Colonic mucosa (tissue), 4 donors: ENCODE measurements around the gene LYRM4. TPM values are rescaled to one million over a fixed set of nuclear protein-coding genes. Genes with fewer than 3 reads are reported as not detected.

Experiments used
- DNase-seq: peaks from one replicate; pipeline ENCODE4 v3.0.0-alpha.2; 2020
- H3K27ac ChIP-seq: fragments of 200-600 bp; one replicate; pipeline ENCODE4 v1.8.0; 2021
- H3K27me3 ChIP-seq: fragments of 200-600 bp; one replicate; pipeline ENCODE4 v1.8.0; 2021
- H3K36me3 ChIP-seq: fragments of 200-600 bp; one replicate; pipeline ENCODE4 v1.8.0; 2021
- H3K4me1 ChIP-seq: fragments of 200-600 bp; one replicate; pipeline ENCODE4 v1.8.0; 2021; ENCODE audit warnings: mild to moderate bottlenecking
- H3K4me3 ChIP-seq: fragments of 200-600 bp; one replicate; pipeline ENCODE4 v1.8.0; 2021
- H3K9ac ChIP-seq, 2 donors: one replicate each; pipeline ENCODE4 v1.7.0; 2013; ENCODE audit warnings: control low read depth in 2 of 2, low read depth in 2 of 2, low read length in 2 of 2
- H3K9me3 ChIP-seq: fragments of 200-600 bp; one replicate; pipeline ENCODE4 v1.8.0; 2021
- CTCF ChIP-seq: fragments of 200-600 bp; IDR thresholded peaks from one replicate; pipeline ENCODE4 v1.8.0; 2022; ENCODE audit warnings: antibody characterized with exemption, mild to moderate bottlenecking
- intact Hi-C: fragments of 100-400 bp; cut with DNase I; formaldehyde crosslinking; loops from one replicate; pipeline ENCODE4 v1.14.1; 2022
- total RNA-seq, 2 donors: library from RNA; stranded (reverse); fragmentation: NEBNext Ultra II Directional in 1 of 2; extraction: Animal tissue kit (Norgen Biotek cat#: 25700) in 1 of 2; gene quantifications; one replicate each; pipeline ENCODE4 v1.2.1, GENCODE V29; 2021
- donor health status: healthy.
- donor health status: DM: no; HTN: no; CAD: no.
- donor health status: DM: no; HTN: no; CAD: no.

Gene LYRM4
- total RNA-seq, 2 donors from 2014 or later: 14.0 to 17.4 TPM

DNA sequence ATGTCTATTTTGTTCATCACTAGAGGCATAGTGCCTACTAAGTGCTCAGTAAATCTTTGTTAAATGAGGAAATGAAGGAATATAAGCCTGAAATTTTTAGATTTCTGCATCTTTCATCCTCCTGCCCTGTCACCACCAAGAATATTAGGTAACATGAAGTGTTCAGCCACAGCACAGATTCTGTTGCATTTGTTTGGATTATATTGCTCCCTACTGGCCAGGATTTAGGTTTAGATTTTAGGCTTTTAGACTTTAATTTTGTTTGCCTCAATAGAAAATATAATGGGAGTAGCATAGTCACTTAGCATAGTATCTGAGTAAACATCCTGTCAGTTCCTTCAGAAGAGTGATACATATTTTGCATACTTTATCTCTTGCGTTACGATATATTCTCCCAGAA lies 14.7 kb upstream of the LYRM4 start:
- Histone ChIP-seq H3K27ac (no peak overlapping the region), H3K9ac (no peak overlapping the region), H3K4me3 (no peak overlapping the region), H3K9me3 (no peaks in the 10 kb centered on the region), H3K36me3 (no peaks in the 10 kb centered on the region), H3K27me3 (no peaks in the 10 kb centered on the region), H3K4me1 (no peaks in the 10 kb centered on the region)
- no peak for DNase-seq
- intact Hi-C loops: no loop called here
- TF ChIP-seq CTCF: no peak

DNA sequence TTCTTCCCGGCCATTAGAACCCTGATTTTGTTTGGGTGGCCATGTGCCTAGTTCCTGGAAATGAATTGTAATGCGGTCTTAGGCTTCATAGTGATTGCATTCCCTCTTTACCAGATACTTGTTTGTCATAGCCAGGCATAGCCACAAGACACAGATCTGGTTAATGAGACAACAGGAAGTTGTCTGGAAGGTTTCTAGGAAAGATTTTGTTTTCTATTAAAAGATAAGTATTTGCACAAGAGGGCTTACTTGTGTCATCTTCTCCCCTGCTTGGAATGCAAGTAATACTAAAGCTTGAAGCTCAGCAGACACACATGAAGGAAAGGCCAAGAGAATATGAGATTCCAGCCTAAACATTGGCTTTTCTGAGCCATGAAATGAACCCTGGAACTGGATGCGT lies 13.5 kb upstream of the LYRM4 start:
- H3K4me1 ChIP-seq: no peaks in the 10 kb centered on the region
- no peak for TF ChIP-seq CTCF
- H3K9ac ChIP-seq: no peak overlapping the region
- H3K4me3 ChIP-seq: no peak overlapping the region
- no peaks in the 10 kb centered on the region for H3K36me3 ChIP-seq
- no peaks in the 10 kb centered on the region for H3K27me3 ChIP-seq
- intact Hi-C loops: no loop called here
- no peak overlapping the region for H3K27ac ChIP-seq
- no peaks in the 10 kb centered on the region for H3K9me3 ChIP-seq
- no peak for DNase-seq

- Histone ChIP-seq H3K36me3 (no peaks in the 10 kb centered on the region), H3K27me3 (no peaks in the 10 kb centered on the region), H3K9me3 (no peaks in the 10 kb centered on the region), H3K4me3 (no peak overlapping the region), H3K4me1 (no peaks in the 10 kb centered on the region), H3K27ac (no peak overlapping the region), H3K9ac (no peak overlapping the region)
- DNase-seq: no peak
- TF ChIP-seq CTCF: no peak
- intact Hi-C loops: no loop called here
Measured at GRCh38 chr6:5271926-5272325, 11.2 kb upstream of the LYRM4 start.

DNA sequence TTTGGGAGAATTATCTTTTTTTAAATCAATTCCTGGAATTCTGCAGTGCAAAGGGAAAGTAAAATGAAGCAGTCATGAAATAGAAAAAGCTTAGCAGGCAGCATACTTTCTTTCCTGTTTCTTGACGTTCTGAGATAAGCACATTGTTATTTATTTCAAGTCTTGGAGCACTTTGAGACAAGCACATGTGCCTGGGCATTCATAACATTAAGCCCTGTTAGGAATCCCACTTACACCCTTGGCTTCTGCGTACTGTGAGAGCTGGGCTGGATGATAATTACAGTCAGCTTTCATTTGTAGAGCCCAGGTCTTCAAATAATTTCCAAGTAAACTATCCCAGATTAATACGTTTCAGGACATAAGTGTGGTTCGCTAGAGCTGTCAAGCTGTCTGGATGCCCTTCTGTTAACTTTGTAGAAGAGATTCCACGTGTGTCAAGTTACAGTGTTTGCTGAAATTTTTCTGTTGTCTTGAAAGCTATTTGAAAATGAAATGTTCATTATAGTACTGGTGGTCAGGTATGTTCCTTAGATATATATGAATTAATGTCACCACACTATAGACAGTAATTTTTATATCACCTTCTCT lies 9.4 kb upstream of the LYRM4 start:
- Histone ChIP-seq H3K9ac (no peak overlapping the region), H3K27me3 (no peaks in the 10 kb centered on the region), H3K4me1 (no peaks in the 10 kb centered on the region), H3K9me3 (no peaks in the 10 kb centered on the region), H3K27ac (no peak overlapping the region), H3K36me3 (no peaks in the 10 kb centered on the region), H3K4me3 (no peak overlapping the region)
- intact Hi-C loops: no loop called here
- no peak for TF ChIP-seq CTCF
- no peak for DNase-seq

GRCh38 chr6:5266423-5266822 lies 5.7 kb upstream of the LYRM4 start:
- H3K36me3 ChIP-seq: no peaks in the 10 kb centered on the region
- no peaks in the 10 kb centered on the region for H3K4me1 ChIP-seq
- H3K4me3 ChIP-seq: no peak overlapping the region
- no peaks in the 10 kb centered on the region for H3K27me3 ChIP-seq
- H3K9ac ChIP-seq: no peak overlapping the region
- TF ChIP-seq CTCF: no peak
- no peak for DNase-seq
- H3K9me3 ChIP-seq: no peaks in the 10 kb centered on the region
- intact Hi-C loops: no loop called here
- H3K27ac ChIP-seq: no peak overlapping the region
